ENCODE data around the gene THBD. TPM values are rescaled to one million over a fixed set of nuclear protein-coding genes. Genes with fewer than 3 reads are reported as not detected.

The THBD gene
- total and polyA plus RNA-seq, 5 experiments from 2014 or later = 0.13 to 0.27 TPM; not detected in 3

- H3K4me1 Mint-ChIP-seq = peaks cover 0 to 19% (median 2%) of the 10 kb centered on the region in 4 donors
- no peaks in the 10 kb centered on the region for H3K36me3 Mint-ChIP-seq
- H3K9me3 Mint-ChIP-seq = no peaks in the 10 kb centered on the region
- no peak for DNase-seq
- no peak for ATAC-seq
- POLR2A ChIA-PET = no interaction called here
- no peak overlapping the region for H3K4me3 Mint-ChIP-seq
- no peak overlapping the region for H3K27ac Mint-ChIP-seq
- H3K27me3 Mint-ChIP-seq = peaks cover 0 to 10% (median 5%) of the 10 kb centered on the region in 5 donors
Observed at GRCh38 chr20:23090147-23090546, 40.7 kb upstream of the THBD start.

DNA sequence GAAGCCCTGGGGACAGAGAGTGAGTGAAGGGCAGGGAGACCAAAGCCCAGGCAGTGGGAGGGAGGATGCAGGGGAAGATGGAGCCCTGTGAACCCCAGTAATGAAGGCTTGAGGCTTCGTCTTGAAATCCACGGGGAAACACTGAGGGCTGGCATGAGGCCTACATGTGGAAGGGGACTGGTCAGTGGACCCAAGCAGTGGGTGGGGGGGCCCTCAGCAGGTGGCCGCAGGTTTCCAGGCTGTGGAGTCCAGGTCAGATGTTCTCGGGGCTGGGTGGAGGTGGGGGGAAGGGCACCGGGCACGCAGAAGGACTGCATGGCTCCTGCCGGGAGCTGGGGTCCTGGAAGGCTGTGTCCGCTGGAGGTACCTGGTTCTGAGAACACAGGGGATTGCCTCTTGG, 39.4 kb upstream of the THBD start:
- H3K36me3 Mint-ChIP-seq = no peaks in the 10 kb centered on the region
- ATAC-seq (no peak), DNase-seq (no peak)
- peaks cover 0 to 10% (median 5%) of the 10 kb centered on the region in 5 donors for H3K27me3 Mint-ChIP-seq
- POLR2A ChIA-PET = no interaction called here
- no peaks in the 10 kb centered on the region for H3K9me3 Mint-ChIP-seq
- H3K4me1 Mint-ChIP-seq = peaks cover 0 to 19% (median 2%) of the 10 kb centered on the region in 4 donors
- H3K4me3 Mint-ChIP-seq = no peak overlapping the region
- H3K27ac Mint-ChIP-seq = no peak overlapping the region

GRCh38 chr20:23087587-23088251, 38.2 kb upstream of the THBD start:
- Mint-ChIP-seq H3K4me1 (peaks cover 0 to 30% (median 2%) of the 10 kb centered on the region in 4 donors), H3K27me3 (peaks cover 0 to 10% (median 5%) of the 10 kb centered on the region in 5 donors), H3K4me3 (peak overlapping the region in 1 of 10 donors; percentile 20), H3K9me3 (no peaks in the 10 kb centered on the region), H3K27ac (no peak overlapping the region), H3K36me3 (no peaks in the 10 kb centered on the region)
- POLR2A ChIA-PET = no interaction called here
- DNase-seq (no peak), ATAC-seq (no peak)

GRCh38 chr20:23086931-23087411, 37.5 kb upstream of the THBD start:
- Mint-ChIP-seq H3K36me3 (no peaks in the 10 kb centered on the region), H3K27ac (no peak overlapping the region), H3K4me1 (peaks cover 0 to 36% (median 2%) of the 10 kb centered on the region in 4 donors), H3K9me3 (no peaks in the 10 kb centered on the region), H3K27me3 (peaks cover 0 to 10% (median 5%) of the 10 kb centered on the region in 5 donors), H3K4me3 (peak overlapping the region in 1 of 10 donors; percentile 62)
- ATAC-seq (no peak), DNase-seq (no peak)
- POLR2A ChIA-PET = no interaction called here

DNA sequence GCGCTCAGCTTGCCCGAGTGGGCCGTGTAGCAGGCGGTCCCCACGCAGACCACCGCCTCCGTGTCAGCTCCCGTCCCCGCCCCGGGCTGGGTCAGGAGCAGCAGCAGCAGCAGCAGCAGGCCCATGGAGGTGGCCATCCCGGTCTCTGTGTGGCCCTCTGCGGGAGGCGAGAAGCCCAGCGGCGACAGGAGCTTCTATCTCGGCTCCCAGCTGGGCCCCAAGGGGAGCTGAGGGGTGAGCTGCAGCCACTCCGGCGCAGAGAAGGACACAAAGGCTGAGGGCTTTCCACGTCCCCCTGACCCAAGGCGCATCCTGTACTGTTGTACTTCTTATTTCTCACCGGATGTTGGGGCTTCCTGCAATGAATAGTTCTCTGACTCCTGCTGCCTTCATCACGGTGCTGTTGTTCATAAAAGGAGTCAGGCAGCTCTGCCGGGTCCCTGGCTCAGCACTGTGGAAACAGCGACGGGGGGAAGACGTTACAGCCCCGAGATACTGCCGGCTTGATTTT, 36.6 kb upstream of the THBD start, which contains the start of gene CD93:
Gene CD93, minus strand, starts transcription at position 269 of the 511 bp plus-strand sequence. Its CDS starts 132 bp downstream, at position 137.
- no peaks in the 10 kb centered on the region for H3K36me3 Mint-ChIP-seq
- peak within 1 kb of the TSS in 4 of 10 donors; percentile 55 to 76 (median 64) for H3K4me3 Mint-ChIP-seq
- ATAC-seq (no peak), DNase-seq (no peak)
- H3K27me3 Mint-ChIP-seq = peaks cover 0 to 10% (median 5%) of the 10 kb centered on the region in 5 donors
- POLR2A ChIA-PET = no interaction called here
- H3K9me3 Mint-ChIP-seq = no peaks in the 10 kb centered on the region
- peaks cover 0 to 42% (median 2%) of the 10 kb centered on the region in 4 donors for H3K4me1 Mint-ChIP-seq
- peak within 1 kb of the TSS in 1 of 10 donors; percentile 68 for H3K27ac Mint-ChIP-seq

DNA sequence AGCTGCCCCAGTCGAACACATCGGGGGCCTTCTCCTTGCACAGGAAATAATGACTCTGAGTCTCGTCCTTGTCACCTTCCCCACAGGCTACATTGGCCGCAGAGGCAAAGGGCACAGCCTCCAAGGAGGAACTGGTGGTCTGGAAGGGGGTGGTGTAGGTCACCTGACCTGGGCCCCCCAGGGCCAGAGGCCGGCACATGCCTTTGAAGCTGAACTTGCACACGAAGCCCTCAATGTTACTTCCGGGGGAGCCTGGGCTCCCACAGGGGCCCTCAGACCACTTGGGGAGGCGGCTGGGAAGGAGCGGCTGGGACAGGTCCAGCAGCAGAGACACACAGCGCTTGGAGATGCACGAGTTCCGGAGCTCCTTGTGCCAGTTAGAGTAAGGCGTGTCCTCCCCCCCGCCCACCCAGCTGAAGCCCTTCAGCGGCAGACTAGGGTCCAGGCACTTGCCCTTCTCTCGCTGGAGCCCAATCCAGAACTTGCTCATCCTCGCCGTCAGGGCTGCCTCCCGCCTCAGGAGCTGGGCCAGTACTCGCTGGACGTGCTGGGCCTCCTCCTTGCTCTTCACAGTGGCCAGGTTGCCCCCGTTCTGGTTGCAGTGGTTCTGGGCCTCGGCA, 36.1 kb upstream of the THBD start:
- H3K9me3 Mint-ChIP-seq = no peaks in the 10 kb centered on the region
- H3K4me3 Mint-ChIP-seq = no peak overlapping the region
- no peaks in the 10 kb centered on the region for H3K36me3 Mint-ChIP-seq
- H3K27me3 Mint-ChIP-seq = peaks cover 0 to 10% (median 5%) of the 10 kb centered on the region in 5 donors
- POLR2A ChIA-PET = no interaction called here
- H3K27ac Mint-ChIP-seq = no peak overlapping the region
- DNase-seq = no peak
- peaks cover 0 to 45% (median 2%) of the 10 kb centered on the region in 4 donors for H3K4me1 Mint-ChIP-seq
- ATAC-seq = no peak

DNA sequence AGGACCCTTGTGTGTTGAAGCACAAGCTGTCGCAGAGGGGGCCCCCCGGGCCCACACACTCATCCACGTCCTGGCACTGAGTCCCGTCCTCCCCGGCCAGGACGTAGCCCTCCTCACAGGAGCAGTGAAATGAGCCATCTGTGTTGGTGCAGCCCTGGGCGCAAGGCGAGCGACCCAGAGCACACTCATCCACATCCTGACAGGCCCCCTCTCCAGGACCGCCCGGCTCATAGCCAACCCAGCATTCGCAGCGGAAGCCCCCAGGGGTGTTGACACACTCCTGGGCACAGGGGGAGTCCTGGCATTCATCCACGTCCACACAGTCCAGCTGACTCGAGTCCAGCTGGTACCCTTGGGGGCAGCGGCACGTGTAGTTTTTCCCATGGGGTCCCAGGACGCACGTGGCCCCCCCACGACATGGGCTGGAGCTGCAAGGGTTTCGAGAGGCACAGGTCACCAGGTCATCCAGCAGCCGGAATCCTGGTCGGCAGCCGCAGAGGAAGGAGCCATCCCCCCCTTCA, 35.4 kb upstream of the THBD start:
- DNase-seq (no peak), ATAC-seq (no peak)
- Mint-ChIP-seq H3K4me3 (no peak overlapping the region), H3K36me3 (no peaks in the 10 kb centered on the region), H3K27me3 (peaks cover 0 to 10% (median 5%) of the 10 kb centered on the region in 5 donors), H3K4me1 (peaks cover 0 to 45% (median 2%) of the 10 kb centered on the region in 4 donors), H3K9me3 (no peaks in the 10 kb centered on the region), H3K27ac (no peak overlapping the region)
- POLR2A ChIA-PET = no interaction called here

GRCh38 chr20:23084282-23084844, 34.9 kb upstream of the THBD start:
- Mint-ChIP-seq H3K4me3 (no peak overlapping the region), H3K36me3 (no peaks in the 10 kb centered on the region), H3K27me3 (peaks cover 0 to 10% (median 5%) of the 10 kb centered on the region in 5 donors), H3K27ac (no peak overlapping the region), H3K4me1 (peaks cover 0 to 45% (median 2%) of the 10 kb centered on the region in 4 donors), H3K9me3 (no peaks in the 10 kb centered on the region)
- ATAC-seq (no peak), DNase-seq (no peak)
- POLR2A ChIA-PET = no interaction called here

- POLR2A ChIA-PET = no interaction called here
- H3K4me3 Mint-ChIP-seq = peak overlapping the region in 1 of 10 donors; percentile 20
- H3K36me3 Mint-ChIP-seq = no peaks in the 10 kb centered on the region
- no peaks in the 10 kb centered on the region for H3K9me3 Mint-ChIP-seq
- H3K27me3 Mint-ChIP-seq = peaks cover 0 to 10% (median 5%) of the 10 kb centered on the region in 5 donors
- ATAC-seq (no peak), DNase-seq (no peak)
- H3K27ac Mint-ChIP-seq = no peak overlapping the region
- H3K4me1 Mint-ChIP-seq = peaks cover 0 to 45% (median 2%) of the 10 kb centered on the region in 4 donors
Observed at GRCh38 chr20:23083553-23084220, 34.2 kb upstream of the THBD start.

- Mint-ChIP-seq H3K36me3 (no peaks in the 10 kb centered on the region), H3K4me3 (peak overlapping the region in 1 of 10 donors; percentile 20), H3K27me3 (peaks cover 0 to 10% (median 5%) of the 10 kb centered on the region in 5 donors), H3K4me1 (peaks cover 0 to 45% (median 2%) of the 10 kb centered on the region in 4 donors), H3K27ac (peak overlapping the region in 1 of 10 donors; percentile 17), H3K9me3 (no peaks in the 10 kb centered on the region)
- DNase-seq (peak in 1 of 10 donors; percentile 11), ATAC-seq (no peak)
- POLR2A ChIA-PET = no interaction called here
Observed at GRCh38 chr20:23082846-23083552, 33.5 kb upstream of the THBD start.

DNA sequence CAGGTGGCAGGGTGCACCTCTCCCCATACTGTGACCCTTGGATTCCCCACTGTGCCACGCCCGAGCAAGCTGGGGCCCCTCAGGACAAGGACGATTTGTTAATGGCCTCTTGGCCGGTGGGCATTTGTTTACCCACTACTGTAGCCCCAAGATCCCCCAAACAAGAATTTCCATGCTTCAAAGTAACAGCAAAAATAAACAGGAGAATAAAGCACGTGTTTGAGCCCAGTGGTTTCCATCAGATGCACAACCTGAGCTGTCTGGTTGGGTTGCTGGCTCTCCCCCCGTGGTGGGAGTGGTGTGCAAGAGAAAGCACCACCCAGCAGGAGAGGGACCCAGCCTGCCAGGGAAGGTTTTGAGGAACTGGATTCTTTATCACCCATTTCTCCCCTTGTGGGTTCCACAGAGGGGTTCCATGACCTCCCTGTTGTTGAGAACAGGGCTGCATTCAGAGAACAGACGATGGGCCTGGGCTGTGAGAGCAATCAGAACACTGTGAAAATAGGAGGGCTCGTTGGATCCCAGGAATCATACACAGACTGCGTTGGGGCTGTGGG, 31.9 kb upstream of the THBD start:
- Mint-ChIP-seq H3K27ac (no peak overlapping the region), H3K4me3 (no peak overlapping the region), H3K9me3 (no peaks in the 10 kb centered on the region), H3K36me3 (no peaks in the 10 kb centered on the region), H3K4me1 (peaks cover 0 to 29% (median under 1%) of the 10 kb centered on the region in 4 donors), H3K27me3 (peaks cover 0 to 4% (median 0%) of the 10 kb centered on the region in 5 donors)
- ATAC-seq (no peak), DNase-seq (no peak)
- POLR2A ChIA-PET = no interaction called here

All from naive thymus-derived CD8-positive, alpha-beta T cell (primary cell).